Measurements from ENCODE around the gene ENTPD7.

DNA sequence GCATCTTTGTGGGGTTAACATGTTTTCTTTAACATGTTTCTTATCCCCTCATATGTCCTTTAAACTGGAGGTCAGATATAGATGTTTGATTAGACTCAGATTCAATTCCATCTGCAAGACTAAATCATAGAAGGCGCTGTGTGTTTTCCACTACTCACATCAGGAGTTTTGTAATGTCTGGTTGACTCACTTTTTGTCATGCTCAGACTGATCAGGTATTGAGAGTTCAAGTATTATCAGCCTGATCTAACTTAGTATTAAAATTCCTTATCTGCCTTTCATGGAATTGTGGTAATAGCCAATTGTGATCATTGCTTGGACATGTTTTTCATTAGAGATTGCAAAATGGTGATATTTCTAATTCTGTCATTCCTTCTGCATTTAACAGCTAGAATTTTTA, 30.2 kb downstream of the ENTPD7 start:
- TF ChIP-seq CTCF (IDR thresholded peaks at IDR 0.05 in 8 of 11, conservative IDR thresholded peaks at IDR 0.05 in 3 of 11) = no peak
- TF ChIP-seq POLR2A (IDR thresholded peaks at IDR 0.05) = no peak
- no peak for TF ChIP-seq POLR2AphosphoS5 (IDR thresholded peaks at IDR 0.05)
